ENCODE measurements around the gene MAP4K4. TPM values are rescaled to one million over a fixed set of nuclear protein-coding genes. Genes with fewer than 3 reads are reported as not detected.
A peak's percentile ranks its signal among the peaks of the same experiment; 100 is the strongest.

Gene MAP4K4
- total and polyA plus RNA-seq, 2 of the 13 experiments (the other 11 are each of a cell fraction or from before 2014, with no cell fraction given), result 105 to 264 TPM

DNA sequence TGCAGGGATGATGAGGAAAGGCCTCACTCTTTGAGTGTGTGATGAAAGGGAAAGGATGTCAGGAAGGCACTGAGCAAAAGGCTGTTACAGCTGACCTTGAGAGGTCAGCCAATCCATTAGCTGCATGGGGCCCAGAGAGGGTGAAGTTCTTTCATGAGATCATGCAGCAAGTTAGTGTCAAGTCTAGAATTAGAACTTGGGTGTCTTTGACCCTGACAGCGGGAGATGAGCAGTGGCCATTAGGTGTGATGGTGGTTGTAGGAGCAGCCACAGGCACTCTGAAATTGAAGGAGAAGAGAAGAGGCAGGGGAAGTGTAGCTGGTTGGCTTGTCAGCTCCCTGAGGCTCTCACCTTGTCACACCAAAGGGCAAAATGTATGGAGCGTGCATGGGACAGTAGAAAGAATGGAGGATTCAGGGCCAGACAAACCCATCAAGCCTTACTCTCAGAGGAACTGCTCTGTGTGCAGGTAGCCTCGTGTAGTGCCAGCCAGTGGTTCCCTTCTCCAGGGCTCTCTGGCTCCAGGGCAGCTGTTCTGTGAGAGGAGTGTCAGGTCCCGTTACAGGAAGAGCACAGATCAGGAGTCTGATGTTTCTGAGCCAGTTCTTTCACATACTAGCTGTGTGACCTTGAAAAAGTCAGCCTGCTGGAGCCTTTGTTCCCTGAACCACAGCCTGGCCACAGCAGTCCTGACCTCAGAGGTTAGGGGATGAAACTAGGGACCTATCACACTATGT, 35.9 kb downstream of the MAP4K4 start (continued):
- peak; percentile 55; the same call in 1 of the 2 replicates for TF ChIP-seq ZBTB26 (CRISPR knock-in tag; IDR thresholded peaks at IDR 0.05; ENCODE audit: borderline replicate concordance)
- no peak for TF ChIP-seq FOXK2 (IDR thresholded peaks at IDR 0.05)
- no peak for TF ChIP-seq SP2 (CRISPR knock-in tag; IDR thresholded peaks at IDR 0.05)
- no peak for TF ChIP-seq ZBTB14 (CRISPR knock-in tag; IDR thresholded peaks at IDR 0.05)
- TF ChIP-seq ZNF207 (IDR thresholded peaks at IDR 0.05; ENCODE audit: borderline replicate concordance), result no peak
- no peak for TF ChIP-seq ZNF558 (CRISPR knock-in tag; IDR thresholded peaks at IDR 0.05; ENCODE audit: borderline replicate concordance)
- no peak for TF ChIP-seq ZNF773 (CRISPR knock-in tag; IDR thresholded peaks at IDR 0.05; ENCODE audit: borderline replicate concordance)
- TF ChIP-seq ZSCAN20 (CRISPR knock-in tag; IDR thresholded peaks at IDR 0.05; ENCODE audit: borderline replicate concordance), result no peak
- TF ChIP-seq ZSCAN21 (CRISPR knock-in tag; IDR thresholded peaks at IDR 0.05; ENCODE audit: borderline replicate concordance), result peak; percentile 33; the same call in 1 of the 2 replicates
- TF ChIP-seq, protein P1, sequence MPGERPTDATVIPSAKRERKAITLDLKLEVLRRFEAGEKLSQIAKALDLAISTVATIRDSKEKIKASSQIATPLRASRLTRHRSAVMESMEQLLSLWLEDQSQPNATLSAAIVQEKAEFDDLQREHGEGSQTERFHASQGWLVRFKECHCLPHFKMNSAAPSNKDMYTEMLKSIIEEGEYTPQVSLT (CRISPR knock-in tag; IDR thresholded peaks at IDR 0.05; ENCODE audit: borderline replicate concordance, low read depth), result no peak
- TF ChIP-seq, protein P2, sequence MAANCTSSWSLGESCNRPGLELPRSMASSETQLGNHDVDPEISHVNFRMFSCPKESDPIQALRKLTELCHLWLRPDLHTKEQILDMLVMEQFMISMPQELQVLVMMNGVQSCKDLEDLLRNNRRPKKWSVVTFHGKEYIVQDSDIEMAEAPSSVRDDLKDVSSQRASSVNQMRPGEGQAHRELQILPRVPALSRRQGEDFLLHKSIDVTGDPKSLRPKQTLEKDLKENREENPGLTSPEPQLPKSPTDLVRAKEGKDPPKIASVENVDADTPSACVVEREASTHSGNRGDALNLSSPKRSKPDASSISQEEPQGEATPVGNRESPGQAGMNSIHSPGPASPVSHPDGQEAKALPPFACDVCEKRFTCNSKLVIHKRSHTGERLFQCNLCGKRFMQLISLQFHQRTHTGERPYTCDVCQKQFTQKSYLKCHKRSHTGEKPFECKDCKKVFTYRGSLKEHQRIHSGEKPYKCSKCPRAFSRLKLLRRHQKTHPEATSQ (CRISPR knock-in tag; IDR thresholded peaks at IDR 0.05; ENCODE audit: borderline replicate concordance), result 0 out of 2 replicates have a peak, but pooled peaks have one; percentile 62
- TF ChIP-seq ZNF124 (CRISPR knock-in tag; IDR thresholded peaks at IDR 0.05), result peak; percentile 76
- TF ChIP-seq ZNF639 (CRISPR knock-in tag; conservative IDR thresholded peaks at IDR 0.05), result no peak
- TF ChIP-seq ISL2 (CRISPR knock-in tag; IDR thresholded peaks at IDR 0.05), result peak; percentile 80
- no peak for TF ChIP-seq HNRNPK (IDR thresholded peaks at IDR 0.05; ENCODE audit: low read depth, low read length, poor library complexity, severe bottlenecking)
- no peak for TF ChIP-seq CENPX (CRISPR knock-in tag; IDR thresholded peaks at IDR 0.05)
- TF ChIP-seq ZNF605 (CRISPR knock-in tag; IDR thresholded peaks at IDR 0.05), result peak; percentile 75
- no peak for TF ChIP-seq ZNF30 (CRISPR knock-in tag; IDR thresholded peaks at IDR 0.05)
- TF ChIP-seq NFRKB (IDR thresholded peaks at IDR 0.05), result no peak
- TF ChIP-seq KLF13 (CRISPR knock-in tag; IDR thresholded peaks at IDR 0.05), result no peak
- TF ChIP-seq ZNF510 (CRISPR knock-in tag; IDR thresholded peaks at IDR 0.05; ENCODE audit: low read depth), result no peak
- TF ChIP-seq, protein P3, sequence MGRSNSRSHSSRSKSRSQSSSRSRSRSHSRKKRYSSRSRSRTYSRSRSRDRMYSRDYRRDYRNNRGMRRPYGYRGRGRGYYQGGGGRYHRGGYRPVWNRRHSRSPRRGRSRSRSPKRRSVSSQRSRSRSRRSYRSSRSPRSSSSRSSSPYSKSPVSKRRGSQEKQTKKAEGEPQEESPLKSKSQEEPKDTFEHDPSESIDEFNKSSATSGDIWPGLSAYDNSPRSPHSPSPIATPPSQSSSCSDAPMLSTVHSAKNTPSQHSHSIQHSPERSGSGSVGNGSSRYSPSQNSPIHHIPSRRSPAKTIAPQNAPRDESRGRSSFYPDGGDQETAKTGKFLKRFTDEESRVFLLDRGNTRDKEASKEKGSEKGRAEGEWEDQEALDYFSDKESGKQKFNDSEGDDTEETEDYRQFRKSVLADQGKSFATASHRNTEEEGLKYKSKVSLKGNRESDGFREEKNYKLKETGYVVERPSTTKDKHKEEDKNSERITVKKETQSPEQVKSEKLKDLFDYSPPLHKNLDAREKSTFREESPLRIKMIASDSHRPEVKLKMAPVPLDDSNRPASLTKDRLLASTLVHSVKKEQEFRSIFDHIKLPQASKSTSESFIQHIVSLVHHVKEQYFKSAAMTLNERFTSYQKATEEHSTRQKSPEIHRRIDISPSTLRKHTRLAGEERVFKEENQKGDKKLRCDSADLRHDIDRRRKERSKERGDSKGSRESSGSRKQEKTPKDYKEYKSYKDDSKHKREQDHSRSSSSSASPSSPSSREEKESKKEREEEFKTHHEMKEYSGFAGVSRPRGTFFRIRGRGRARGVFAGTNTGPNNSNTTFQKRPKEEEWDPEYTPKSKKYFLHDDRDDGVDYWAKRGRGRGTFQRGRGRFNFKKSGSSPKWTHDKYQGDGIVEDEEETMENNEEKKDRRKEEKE (IDR thresholded peaks at IDR 0.05), result no peak
